ENCODE measurements around the gene C6orf141. TPM values are rescaled to one million over a fixed set of nuclear protein-coding genes. Genes with fewer than 3 reads are reported as not detected.

Gene C6orf141
- total and polyA plus RNA-seq, 4 donors = 0.14 to 0.84 (median 0.38) TPM

DNA sequence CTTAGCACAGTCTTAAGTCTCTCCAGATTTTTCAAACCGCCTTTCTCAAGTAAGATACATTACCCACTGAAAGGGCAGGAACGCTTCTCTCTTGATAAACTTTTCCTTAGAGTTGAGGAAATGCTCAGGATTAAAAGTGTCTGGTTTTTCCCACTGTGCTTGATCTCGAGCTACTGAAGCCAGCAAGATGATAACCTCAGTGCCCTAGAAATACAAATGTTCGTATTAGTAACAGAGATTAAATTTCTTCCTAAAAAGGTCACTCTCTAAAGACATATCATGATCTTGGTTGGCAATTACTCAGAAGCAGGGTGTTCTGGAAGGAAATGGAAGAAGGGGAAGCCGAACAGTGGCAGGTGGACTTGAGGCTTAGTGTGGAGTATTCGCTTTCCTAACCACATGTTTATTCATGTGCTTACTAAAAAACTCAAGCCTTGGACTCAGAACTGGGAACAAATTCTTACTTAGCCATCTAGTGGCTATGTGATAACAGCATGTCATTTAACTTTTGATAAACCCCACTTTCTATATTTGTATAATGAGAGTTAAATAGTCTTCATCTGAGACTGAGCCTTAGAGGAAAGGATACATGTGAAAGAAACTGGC is 20.1 kb downstream of the C6orf141 start:
- Histone ChIP-seq H3K4me3 (ENCODE audit: low read depth in 1 of 3, low read length in 3 of 3) (no peak overlapping the region), H3K27ac (ENCODE audit: low read depth in 1 of 2, low read length in 2 of 2) (peak overlapping the region; percentile 56 to 70), H3K4me1 (ENCODE audit: control insufficient read depth in 4 of 4, insufficient read depth in 4 of 4, low read length in 3 of 4) (peaks cover 0 to 12% (median 10%) of the 10 kb centered on the region in 4 donors), H3K9me3 (ENCODE audit: control insufficient read depth in 4 of 4, low read length in 3 of 4) (no peaks in the 10 kb centered on the region), H3K9ac (ENCODE audit: low read depth in 1 of 2, low read length in 2 of 2) (peak overlapping the region; percentile 12 to 21), H3K36me3 (ENCODE audit: control insufficient read depth in 4 of 4, insufficient read depth in 3 of 4, low read depth in 1 of 4, low read length in 3 of 4) (no peaks in the 10 kb centered on the region), H3K27me3 (ENCODE audit: control insufficient read depth in 4 of 4, insufficient read depth in 4 of 4, low read length in 3 of 4) (no peaks in the 10 kb centered on the region)
- 35% methylated on average over 6 of the region's 6 CpGs for WGBS
- TF ChIP-seq GABPA (IDR thresholded peaks at IDR 0.05 in 1 of 2, conservative IDR thresholded peaks at IDR 0.05 in 1 of 2) (no peak), FOXA2 (IDR thresholded peaks at IDR 0.05) (no peak), RAD21 (IDR thresholded peaks at IDR 0.05) (peak; percentile 71 to 79), REST (IDR thresholded peaks at IDR 0.05) (no peak), RXRA (IDR thresholded peaks at IDR 0.05) (peak in 1 of 2 donors; percentile 20), CTCF (IDR thresholded peaks at IDR 0.05; ENCODE audit: low read depth, low read length, missing input control) (peak; percentile 52), MAX (IDR thresholded peaks at IDR 0.05) (peak; percentile 26), ATF3 (IDR thresholded peaks at IDR 0.05) (no peak), HNF4A (conservative IDR thresholded peaks at IDR 0.05) (peak; percentile 65 to 70)
- no peak for DNase-seq (ENCODE audit: low spot score)

DNA sequence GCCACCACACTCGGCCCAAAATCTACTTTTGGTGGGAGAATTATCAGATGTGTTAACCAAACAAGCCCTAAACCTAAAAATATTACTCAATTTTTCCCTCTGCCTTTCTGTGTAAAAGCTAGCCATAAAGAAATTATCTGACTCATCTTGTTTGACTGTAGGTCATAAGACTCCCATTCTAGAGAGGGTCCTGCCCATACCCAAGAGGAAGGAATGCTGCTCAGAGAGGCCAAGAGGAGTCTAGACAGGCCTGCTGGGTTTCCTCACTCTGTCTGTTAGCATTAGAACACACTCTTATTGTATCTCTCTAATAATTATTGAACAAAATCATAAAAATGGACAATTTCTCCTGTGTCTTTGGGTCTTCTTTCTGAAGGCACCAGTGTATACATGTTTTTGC is 26.1 kb downstream of the C6orf141 start:
- TF ChIP-seq RXRA (IDR thresholded peaks at IDR 0.05) (no peak), CTCF (IDR thresholded peaks at IDR 0.05; ENCODE audit: low read depth, low read length, missing input control) (no peak), REST (IDR thresholded peaks at IDR 0.05) (no peak)
- H3K27me3 ChIP-seq (ENCODE audit: control insufficient read depth in 4 of 4, insufficient read depth in 4 of 4, low read length in 3 of 4) = no peaks in the 10 kb centered on the region
- 90% methylated on average over 1 of the region's 1 CpG for WGBS

More for the DNA sequence above, 26.1 kb downstream of the C6orf141 start:
- no peak overlapping the region for H3K27ac ChIP-seq (ENCODE audit: low read depth in 1 of 2, low read length in 2 of 2)
- H3K9me3 ChIP-seq (ENCODE audit: control insufficient read depth in 4 of 4, low read length in 3 of 4) = no peaks in the 10 kb centered on the region
- no peak overlapping the region for H3K4me3 ChIP-seq (ENCODE audit: low read depth in 1 of 3, low read length in 3 of 3)
- H3K4me1 ChIP-seq (ENCODE audit: control insufficient read depth in 4 of 4, insufficient read depth in 4 of 4, low read length in 3 of 4) = no peaks in the 10 kb centered on the region
- no peak for DNase-seq (ENCODE audit: low spot score)
- H3K36me3 ChIP-seq (ENCODE audit: control insufficient read depth in 4 of 4, insufficient read depth in 3 of 4, low read depth in 1 of 4, low read length in 3 of 4) = no peaks in the 10 kb centered on the region
- no peak overlapping the region for H3K9ac ChIP-seq (ENCODE audit: low read depth in 1 of 2, low read length in 2 of 2)

All from liver (tissue), 9 donors.